GM12878 (cell line): ENCODE results near the gene NAT9. TPM values are rescaled to one million over a fixed set of nuclear protein-coding genes. Genes with fewer than 3 reads are reported as not detected.

Source experiments
- EP300 ChIP-seq, 2 experiments: fragments of 150-350 bp in 1 of 2; IDR thresholded peaks; 2 replicates each; pipeline ENCODE4 v1.6.1; 2011 to 2012; ENCODE audit warnings: low read depth in 2 of 2, low read length in 2 of 2, borderline replicate concordance in 1 of 2, improper control_type of control experiment in 1 of 2, inconsistent platforms in 1 of 2; ENCODE audit not compliant: control insufficient read depth in 1 of 2
- EZH2 ChIP-seq: IDR thresholded peaks from 2 replicates; pipeline ENCODE4 v1.6.1; 2012; ENCODE audit warnings: low read depth, mild to moderate bottlenecking, control low read depth, inconsistent platforms, low read length, borderline replicate concordance; ENCODE audit not compliant: control insufficient read depth
- HDAC6 ChIP-seq: fragments of 200-600 bp; sonication (generic); IDR thresholded peaks from one replicate; pipeline ENCODE4 v1.8.0; 2017; ENCODE audit warnings: antibody characterized with exemption; ENCODE audit not compliant: unreplicated experiment
- RAD21 ChIP-seq: IDR thresholded peaks from 2 replicates; pipeline ENCODE4 v1.6.1; 2011; ENCODE audit warnings: mild to moderate bottlenecking, low read depth, low read length, moderate library complexity; ENCODE audit not compliant: insufficient read depth
- RAD51 ChIP-seq: fragments of 450-650 bp; IDR thresholded peaks from 2 replicates; pipeline ENCODE4 v1.6.1; 2016; ENCODE audit warnings: moderate library complexity, mild to moderate bottlenecking, inconsistent platforms
- SUZ12 ChIP-seq: fragments of 200-600 bp; sonication (generic); IDR thresholded peaks from one replicate; pipeline ENCODE4 v1.6.1; 2018; ENCODE audit warnings: antibody characterized with exemption, mild to moderate bottlenecking; ENCODE audit not compliant: unreplicated experiment
- TCF12 ChIP-seq: IDR thresholded peaks from 2 replicates; pipeline ENCODE4 v1.6.1; 2011; ENCODE audit warnings: low read depth, mild to moderate bottlenecking, low read length
- polyA plus RNA-seq, 11 experiments: library from polyadenylated mRNA; depleted of rRNA in 4 of 11; unstranded in 6 of 11; stranded (reverse) in 5 of 11; fragments of >200 nt; fragmentation: Nextera tagmentation in 4 of 11; fragmentation: Illumina TruSeq in 1 of 11; extraction: Ambion mirVana in 4 of 11; extraction: Trizol in 1 of 11; gene quantifications; 1 replicate in 1 of 11; 2 replicates in 10 of 11; pipeline versions ENCODE4 v1.2.1 to v1.2.3, GENCODE V29; 2011 to 2016; ENCODE audit warnings: inconsistent platforms in 2 of 11, missing spikeins in 2 of 11, low read depth in 1 of 11
- total RNA-seq, 4 experiments: library from RNA; depleted of rRNA in 3 of 4; stranded (reverse); fragments of >200 nt in 3 of 4; fragmentation: Illumina TruSeq in 1 of 4; extraction: Trizol in 1 of 4; gene quantifications; 2 replicates each; pipeline versions ENCODE4 v1.2.1 to v1.2.3, GENCODE V29; 2013 to 2021
- TF ChIP-seq, protein P1 (sequence below): fragments of 150-350 bp; IDR thresholded peaks from 2 replicates; pipeline ENCODE4 v1.6.1; 2016; ENCODE audit warnings: low read depth, low read length
- TF ChIP-seq, protein P2 (sequence below): fragments of 150-350 bp; IDR thresholded peaks from 2 replicates; pipeline ENCODE4 v1.6.1; 2014; ENCODE audit warnings: mild to moderate bottlenecking, low read depth, low read length

Gene NAT9
- total and polyA plus RNA-seq, 10 of the 15 experiments (the other 5 are each of a cell fraction or from before 2014, with no cell fraction given), result 3.5 to 45.3 (median 27.3) TPM

GRCh38 chr17:74749279-74750038, 26.7 kb downstream of the NAT9 start (continued):
- TF ChIP-seq, protein P1, sequence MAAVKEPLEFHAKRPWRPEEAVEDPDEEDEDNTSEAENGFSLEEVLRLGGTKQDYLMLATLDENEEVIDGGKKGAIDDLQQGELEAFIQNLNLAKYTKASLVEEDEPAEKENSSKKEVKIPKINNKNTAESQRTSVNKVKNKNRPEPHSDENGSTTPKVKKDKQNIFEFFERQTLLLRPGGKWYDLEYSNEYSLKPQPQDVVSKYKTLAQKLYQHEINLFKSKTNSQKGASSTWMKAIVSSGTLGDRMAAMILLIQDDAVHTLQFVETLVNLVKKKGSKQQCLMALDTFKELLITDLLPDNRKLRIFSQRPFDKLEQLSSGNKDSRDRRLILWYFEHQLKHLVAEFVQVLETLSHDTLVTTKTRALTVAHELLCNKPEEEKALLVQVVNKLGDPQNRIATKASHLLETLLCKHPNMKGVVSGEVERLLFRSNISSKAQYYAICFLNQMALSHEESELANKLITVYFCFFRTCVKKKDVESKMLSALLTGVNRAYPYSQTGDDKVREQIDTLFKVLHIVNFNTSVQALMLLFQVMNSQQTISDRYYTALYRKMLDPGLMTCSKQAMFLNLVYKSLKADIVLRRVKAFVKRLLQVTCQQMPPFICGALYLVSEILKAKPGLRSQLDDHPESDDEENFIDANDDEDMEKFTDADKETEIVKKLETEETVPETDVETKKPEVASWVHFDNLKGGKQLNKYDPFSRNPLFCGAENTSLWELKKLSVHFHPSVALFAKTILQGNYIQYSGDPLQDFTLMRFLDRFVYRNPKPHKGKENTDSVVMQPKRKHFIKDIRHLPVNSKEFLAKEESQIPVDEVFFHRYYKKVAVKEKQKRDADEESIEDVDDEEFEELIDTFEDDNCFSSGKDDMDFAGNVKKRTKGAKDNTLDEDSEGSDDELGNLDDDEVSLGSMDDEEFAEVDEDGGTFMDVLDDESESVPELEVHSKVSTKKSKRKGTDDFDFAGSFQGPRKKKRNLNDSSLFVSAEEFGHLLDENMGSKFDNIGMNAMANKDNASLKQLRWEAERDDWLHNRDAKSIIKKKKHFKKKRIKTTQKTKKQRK, result no peak
- no peak for TF ChIP-seq EZH2
- TF ChIP-seq, protein P2, sequence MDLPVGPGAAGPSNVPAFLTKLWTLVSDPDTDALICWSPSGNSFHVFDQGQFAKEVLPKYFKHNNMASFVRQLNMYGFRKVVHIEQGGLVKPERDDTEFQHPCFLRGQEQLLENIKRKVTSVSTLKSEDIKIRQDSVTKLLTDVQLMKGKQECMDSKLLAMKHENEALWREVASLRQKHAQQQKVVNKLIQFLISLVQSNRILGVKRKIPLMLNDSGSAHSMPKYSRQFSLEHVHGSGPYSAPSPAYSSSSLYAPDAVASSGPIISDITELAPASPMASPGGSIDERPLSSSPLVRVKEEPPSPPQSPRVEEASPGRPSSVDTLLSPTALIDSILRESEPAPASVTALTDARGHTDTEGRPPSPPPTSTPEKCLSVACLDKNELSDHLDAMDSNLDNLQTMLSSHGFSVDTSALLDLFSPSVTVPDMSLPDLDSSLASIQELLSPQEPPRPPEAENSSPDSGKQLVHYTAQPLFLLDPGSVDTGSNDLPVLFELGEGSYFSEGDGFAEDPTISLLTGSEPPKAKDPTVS, result no peak
- TF ChIP-seq SUZ12, result no peak
- no peak for TF ChIP-seq RAD51
- TF ChIP-seq HDAC6, result no peak
- no peak for TF ChIP-seq EP300 (IDR thresholded peaks at IDR 0.05; ENCODE audit: borderline replicate concordance in 1 of 2, control insufficient read depth in 1 of 2, low read depth in 2 of 2, low read length in 2 of 2)
- no peak for TF ChIP-seq RAD21
- no peak for TF ChIP-seq TCF12
